AG10803 (cell line): ENCODE measurements around the gene TUBB.

Experiments
- DNase-seq: peaks from one replicate; pipeline ENCODE4 v3.0.0; 2010; ENCODE audit warnings: low read depth
- H3K4me3 ChIP-seq: 2 replicates; pipeline ENCODE4 v1.5.1; 2011; ENCODE audit warnings: mild to moderate bottlenecking, low read length, control low read depth
- CTCF ChIP-seq: conservative IDR thresholded peaks from 2 replicates; pipeline ENCODE4 v1.5.1; 2011; ENCODE audit warnings: mild to moderate bottlenecking, low read length, control low read depth, inconsistent platforms

Gene TUBB

DNA sequence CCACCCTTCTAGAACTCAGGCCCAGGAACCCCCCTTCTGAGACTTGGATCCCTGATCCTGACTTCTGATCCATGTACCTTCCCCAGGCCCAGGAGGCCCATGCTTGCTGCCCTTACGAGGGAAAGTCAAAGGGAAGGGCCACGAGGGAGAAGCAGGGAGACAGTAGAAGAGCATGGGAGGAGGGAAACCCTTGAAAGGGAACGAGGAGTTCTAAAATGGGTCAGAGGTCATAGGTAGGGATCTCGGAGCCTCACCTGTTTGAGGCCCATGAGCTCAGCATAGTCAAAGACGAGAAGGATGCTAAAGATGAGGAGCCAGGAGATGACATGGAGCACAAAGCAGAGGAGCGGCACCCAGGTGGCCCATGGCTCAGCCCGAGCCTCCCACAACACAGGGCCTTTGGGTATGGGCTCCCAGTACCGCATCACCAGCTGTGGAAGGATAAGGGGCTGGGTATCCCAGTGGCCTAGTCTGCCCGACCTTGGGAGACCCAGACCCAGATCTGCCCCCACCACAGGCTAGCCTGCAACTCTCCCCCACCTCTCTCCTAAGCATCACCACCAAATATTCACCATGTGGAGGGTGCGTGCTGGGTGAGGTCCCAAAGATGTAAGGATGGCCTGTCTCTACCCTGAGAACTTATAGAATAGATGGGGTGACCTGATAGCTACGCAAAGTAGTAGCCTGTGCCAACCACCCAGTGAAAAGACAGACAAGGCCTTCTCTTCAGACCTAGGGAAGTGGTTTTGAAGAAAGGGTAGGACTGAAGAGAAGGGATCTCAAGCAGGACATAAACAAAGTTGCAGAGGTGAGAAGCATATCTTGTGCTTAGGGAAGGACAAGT lies 30.9 kb upstream of the TUBB start:
- no peak for TF ChIP-seq CTCF
- H3K4me3 ChIP-seq: peak overlapping the region; percentile 93
- DNase-seq: no peak

- no peak for TF ChIP-seq CTCF
- peak overlapping the region; percentile 97 for H3K4me3 ChIP-seq
- DNase-seq: no peak
These were observed 30.2 kb upstream of the TUBB start for GRCh38 chr6:30689985-30690384.

DNA sequence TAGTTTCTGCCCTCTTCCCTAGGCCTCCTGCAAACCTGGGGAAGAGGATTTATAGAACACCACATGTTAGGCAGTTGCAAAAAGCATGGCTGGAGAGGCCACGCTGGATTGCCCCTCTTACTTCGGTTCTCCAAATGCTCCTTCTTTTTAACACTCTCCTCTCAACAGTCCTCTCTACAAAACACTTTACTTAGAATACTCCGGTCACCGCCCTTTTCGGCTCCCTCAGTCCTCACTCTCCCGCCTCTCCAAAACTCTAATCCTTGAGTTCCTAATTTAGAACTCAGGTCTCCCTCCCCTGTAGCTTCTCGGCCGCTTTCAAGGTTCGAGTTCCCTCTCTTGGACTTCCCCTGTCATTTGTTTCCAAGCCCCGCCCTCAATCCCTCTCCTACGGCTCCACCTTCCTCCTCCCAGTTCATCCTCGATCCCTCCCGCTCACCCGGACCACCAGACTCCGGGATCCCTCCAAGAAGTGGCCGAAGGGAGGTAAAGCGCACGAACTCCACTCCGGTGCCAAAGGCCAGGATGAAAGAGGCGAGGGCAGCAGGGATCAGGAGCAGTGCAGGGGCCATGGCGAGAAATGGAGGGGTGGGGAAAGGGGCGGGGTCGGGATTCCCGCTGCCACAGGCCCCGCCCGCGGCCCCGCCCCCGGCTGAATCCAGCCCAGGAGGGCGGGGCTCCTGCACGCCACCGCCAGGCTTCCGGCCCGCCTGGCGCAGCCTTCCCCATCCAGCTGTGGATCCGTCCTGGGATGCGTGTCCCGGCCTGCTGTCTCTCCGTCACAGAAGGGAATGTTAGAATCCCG lies 29.5 kb upstream of the TUBB start, which contains the start of gene NRM:
Gene NRM (minus strand): TSS at position 582 of the 805 bp plus-strand sequence. CDS start 10 bp downstream, at position 572.
- TF ChIP-seq CTCF: no peak
- H3K4me3 ChIP-seq: peak within 1 kb of the TSS; percentile 97
- DNase-seq: peak; percentile 87

DNA sequence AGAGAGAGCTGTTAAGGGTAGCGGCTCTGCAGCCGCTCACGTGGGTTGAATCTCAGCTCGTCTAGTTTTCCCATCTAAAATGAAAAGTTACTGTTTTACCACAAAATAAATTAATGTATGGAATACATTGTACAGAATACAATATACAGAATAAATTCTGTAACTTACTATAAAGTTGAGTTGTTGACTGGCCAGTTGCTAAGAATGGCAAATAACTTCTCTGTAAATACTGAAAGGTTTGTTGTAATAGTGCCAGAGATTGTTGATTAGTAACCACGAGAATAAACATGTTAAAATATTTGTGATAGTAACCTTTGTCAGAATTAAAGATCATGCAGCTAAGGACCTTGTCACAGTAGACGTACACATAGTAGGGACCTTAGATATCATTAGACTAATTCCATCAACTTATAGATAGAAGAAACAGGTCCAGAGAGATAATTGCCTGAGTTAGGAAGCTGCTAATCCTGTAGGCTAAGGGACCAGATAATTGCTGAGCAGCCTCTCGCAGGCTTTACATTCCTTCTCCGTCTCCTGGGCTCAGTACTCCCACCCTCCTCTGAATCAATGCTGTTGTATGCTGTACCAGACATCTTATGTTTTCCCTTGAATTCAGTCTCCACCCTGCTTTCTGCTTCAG lies 28.8 kb upstream of the TUBB start:
- no peak for DNase-seq
- TF ChIP-seq CTCF: no peak
- H3K4me3 ChIP-seq: peak overlapping the region; percentile 44

- no peak for TF ChIP-seq CTCF
- DNase-seq: no peak
- H3K4me3 ChIP-seq: no peak overlapping the region
These were observed 23.7 kb upstream of the TUBB start for GRCh38 chr6:30696432-30696831.

DNA sequence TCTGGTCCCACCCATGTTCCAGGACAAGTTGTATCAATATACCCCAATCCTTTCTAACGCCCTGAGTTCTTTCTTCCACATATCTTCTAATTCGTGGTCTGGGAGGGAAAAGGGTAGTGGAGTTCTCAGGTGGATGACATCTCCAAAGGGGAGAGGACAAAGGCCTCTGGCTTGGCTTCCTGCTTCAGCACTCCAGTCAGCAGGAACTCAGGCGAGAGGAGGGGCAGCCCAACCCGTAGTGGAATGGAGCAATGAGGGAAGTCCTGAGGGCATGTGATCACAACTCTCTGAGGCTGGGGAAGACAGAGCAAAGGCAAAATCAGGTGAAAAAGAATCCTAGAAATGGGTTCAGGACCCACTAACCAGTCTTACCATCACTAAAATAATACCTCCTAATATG lies 19.8 kb upstream of the TUBB start:
- DNase-seq: no peak
- H3K4me3 ChIP-seq: no peak overlapping the region
- no peak for TF ChIP-seq CTCF
